A673 (cell line): ENCODE measurements around the gene CBLN1.

Experiments used
- EZH2 ChIP-seq: fragments of 200-600 bp; sonication (generic); IDR thresholded peaks from 2 replicates; pipeline ENCODE4 v1.6.1; 2017; ENCODE audit warnings: borderline replicate concordance, low read depth, mild to moderate bottlenecking, mixed read lengths, antibody characterized with exemption, low read length; ENCODE audit not compliant: poor library complexity, severe bottlenecking
- TF ChIP-seq, protein P1 (sequence below): fragments of 300-800, 200-600 bp; sonication (generic); conservative IDR thresholded peaks from 2 replicates; pipeline ENCODE4 v1.5.1; 2017; ENCODE audit warnings: low read depth, mild to moderate bottlenecking, antibody characterized with exemption, low read length, moderate library complexity, mixed read lengths

DNA sequence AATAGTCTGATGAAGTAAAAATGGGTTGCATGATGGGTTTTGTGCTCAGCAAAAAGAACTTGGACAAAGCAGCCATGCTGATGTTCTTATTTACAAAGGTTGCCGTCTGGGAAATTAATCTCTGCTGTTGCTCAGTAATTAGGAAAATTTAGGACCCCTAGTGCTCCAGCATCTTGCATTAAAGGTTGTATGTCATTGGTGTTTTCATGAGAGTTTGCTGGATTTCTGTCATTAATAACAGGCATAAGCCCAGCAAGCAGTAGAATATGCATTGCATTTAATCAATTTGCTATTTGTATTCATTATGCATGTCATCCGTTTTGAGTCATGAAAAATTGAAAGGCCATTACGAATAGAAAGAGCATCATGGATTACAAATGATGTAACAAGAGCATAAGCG, 46.7 kb upstream of the CBLN1 start:
- TF ChIP-seq, protein P1, sequence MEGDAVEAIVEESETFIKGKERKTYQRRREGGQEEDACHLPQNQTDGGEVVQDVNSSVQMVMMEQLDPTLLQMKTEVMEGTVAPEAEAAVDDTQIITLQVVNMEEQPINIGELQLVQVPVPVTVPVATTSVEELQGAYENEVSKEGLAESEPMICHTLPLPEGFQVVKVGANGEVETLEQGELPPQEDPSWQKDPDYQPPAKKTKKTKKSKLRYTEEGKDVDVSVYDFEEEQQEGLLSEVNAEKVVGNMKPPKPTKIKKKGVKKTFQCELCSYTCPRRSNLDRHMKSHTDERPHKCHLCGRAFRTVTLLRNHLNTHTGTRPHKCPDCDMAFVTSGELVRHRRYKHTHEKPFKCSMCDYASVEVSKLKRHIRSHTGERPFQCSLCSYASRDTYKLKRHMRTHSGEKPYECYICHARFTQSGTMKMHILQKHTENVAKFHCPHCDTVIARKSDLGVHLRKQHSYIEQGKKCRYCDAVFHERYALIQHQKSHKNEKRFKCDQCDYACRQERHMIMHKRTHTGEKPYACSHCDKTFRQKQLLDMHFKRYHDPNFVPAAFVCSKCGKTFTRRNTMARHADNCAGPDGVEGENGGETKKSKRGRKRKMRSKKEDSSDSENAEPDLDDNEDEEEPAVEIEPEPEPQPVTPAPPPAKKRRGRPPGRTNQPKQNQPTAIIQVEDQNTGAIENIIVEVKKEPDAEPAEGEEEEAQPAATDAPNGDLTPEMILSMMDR: no peak
- no peak for TF ChIP-seq EZH2
